Endothelial cell of umbilical vein (primary cell): ENCODE data around the gene PHPT1. TPM values are rescaled to one million over a fixed set of nuclear protein-coding genes. Genes with fewer than 3 reads are reported as not detected.

Source experiments
- BruUV-seq: library from RNA; stranded (reverse); fragments of 400-500 nt; replicated peaks from 2 replicates; lab custom pipeline; 2021; lab: Mats Ljungman, UMichigan
- CTCF ChIA-PET: fragments of 300-600, 350-600 bp; sonication (Branson Sonifier 250); formaldehyde crosslinking; loops from one replicate; lab custom pipeline; 2021; ENCODE audit warnings: antibody characterized with exemption, inconsistent platforms; lab: Charles Lee
- POLR2A ChIA-PET: fragments of 300-600, 350-600 bp; sonication (Branson Sonifier 250); formaldehyde crosslinking; loops from one replicate; lab custom pipeline; 2021; ENCODE audit warnings: antibody characterized with exemption, inconsistent platforms; lab: Charles Lee
- DNase-seq: peaks from one replicate; pipeline ENCODE4 v3.0.0-alpha.2; 2011; ENCODE audit warnings: low read depth, low spot score
- FAIRE-seq: peaks from 2 replicates; lab custom pipeline; 2011; peaks lifted over from hg19 to GRCh38; lab: Jason Lieb, UNC
- H2AFZ ChIP-seq: 2 replicates; pipeline ENCODE4 v1.6.0; 2012; ENCODE audit warnings: low read depth, low read length, control low read depth, inconsistent platforms
- H3K27ac ChIP-seq: 2 replicates; pipeline ENCODE4 v1.5.1; 2011; ENCODE audit warnings: low read depth, mild to moderate bottlenecking, control low read depth, low read length, moderate library complexity; ENCODE audit not compliant: insufficient read depth
- H3K27me3 ChIP-seq, 2 experiments: 2 replicates each; pipeline versions ENCODE4 v1.6.0 to v1.6.1; 2011; ENCODE audit warnings: low read length in 2 of 2, mixed read lengths in 1 of 2; ENCODE audit not compliant: control insufficient read depth in 2 of 2, insufficient read depth in 2 of 2
- H3K36me3 ChIP-seq, 2 experiments: 2 replicates in 1 of 2; 3 replicates in 1 of 2; pipeline ENCODE4 v1.5.1; 2011; ENCODE audit warnings: low read length in 2 of 2, mild to moderate bottlenecking in 1 of 2, moderate library complexity in 1 of 2; ENCODE audit not compliant: control insufficient read depth in 2 of 2, insufficient read depth in 2 of 2; ENCODE audit errors: extremely low read depth in 1 of 2
- H3K4me1 ChIP-seq: 3 replicates; pipeline ENCODE4 v1.5.1; 2011; ENCODE audit warnings: mild to moderate bottlenecking, low read length; ENCODE audit not compliant: control insufficient read depth, insufficient read depth; ENCODE audit errors: extremely low read depth
- H3K4me2 ChIP-seq: 2 replicates; pipeline ENCODE4 v1.6.1; 2011; ENCODE audit warnings: low read length, control low read depth, mixed read lengths; ENCODE audit not compliant: insufficient read depth
- H3K4me3 ChIP-seq, 3 experiments: fragments of 200-600 bp in 1 of 3; sonication (generic), shearing (Covaris generic) in 1 of 3; replicated peaks in 1 of 3; 2 replicates each; pipeline ENCODE4 v1.5.1; 2011 to 2016; ENCODE audit warnings: control low read depth in 3 of 3, low read length in 3 of 3, mild to moderate bottlenecking in 2 of 3, inconsistent platforms in 1 of 3, low read depth in 1 of 3, moderate library complexity in 1 of 3; ENCODE audit not compliant: insufficient read depth in 1 of 3
- H3K79me2 ChIP-seq: 2 replicates; pipeline ENCODE4 v1.6.0; 2012; ENCODE audit warnings: low read length, inconsistent platforms; ENCODE audit not compliant: control insufficient read depth, insufficient read depth
- H3K9ac ChIP-seq: replicated peaks from 2 replicates; pipeline ENCODE3; 2011; ENCODE audit warnings: low read length, control low read depth; ENCODE audit not compliant: insufficient read depth; ENCODE audit errors: extremely low read depth
- H3K9me1 ChIP-seq: replicated peaks from 3 replicates; pipeline ENCODE4 v1.6.0; 2011; ENCODE audit warnings: mild to moderate bottlenecking, low read length; ENCODE audit not compliant: control insufficient read depth, insufficient read depth; ENCODE audit errors: extremely low read depth
- H3K9me3 ChIP-seq: replicated peaks from 2 replicates; pipeline ENCODE4 v1.5.1; 2012; ENCODE audit warnings: low read length, inconsistent platforms; ENCODE audit not compliant: control insufficient read depth, insufficient read depth
- H4K20me1 ChIP-seq: replicated peaks from 2 replicates; pipeline ENCODE3; 2011; ENCODE audit warnings: mild to moderate bottlenecking, low read length; ENCODE audit not compliant: control insufficient read depth, insufficient read depth; ENCODE audit errors: extremely low read depth
- EZH2 ChIP-seq: IDR thresholded peaks from 2 replicates; pipeline ENCODE4 v1.6.1; 2012; ENCODE audit warnings: borderline replicate concordance, low read depth, mild to moderate bottlenecking, moderate library complexity, low read length, inconsistent platforms; ENCODE audit not compliant: severe bottlenecking
- FOS ChIP-seq: IDR thresholded peaks from 2 replicates; pipeline ENCODE4 v1.6.1; 2011; ENCODE audit warnings: mild to moderate bottlenecking, low read length, moderate library complexity, borderline replicate concordance; ENCODE audit not compliant: insufficient read depth
- GATA2 ChIP-seq: IDR thresholded peaks from 2 replicates; pipeline ENCODE4 v1.7.0; 2011; ENCODE audit warnings: low read depth, mild to moderate bottlenecking, moderate library complexity, mixed read lengths, low read length; ENCODE audit not compliant: insufficient read length, insufficient read depth
- JUN ChIP-seq: IDR thresholded peaks from 2 replicates; pipeline ENCODE4 v1.6.1; 2011; ENCODE audit warnings: borderline replicate concordance, low read depth; ENCODE audit not compliant: insufficient read length, insufficient read depth
- MAX ChIP-seq: IDR thresholded peaks from 2 replicates; pipeline ENCODE4 v1.6.1; 2011; ENCODE audit not compliant: insufficient read depth, insufficient read length
- MYC ChIP-seq: IDR thresholded peaks from one replicate; pipeline ENCODE4 v1.6.1; 2011; ENCODE audit warnings: mild to moderate bottlenecking, low read depth, low read length
- POLR2A ChIP-seq: IDR thresholded peaks from 2 replicates; pipeline ENCODE4 v1.6.1; 2012; ENCODE audit warnings: low read depth, mild to moderate bottlenecking, control low read depth, low read length
- POLR2AphosphoS5 ChIP-seq: IDR thresholded peaks from 2 replicates; pipeline ENCODE4 v1.6.1; 2012; ENCODE audit warnings: low read depth, mild to moderate bottlenecking, control low read depth, low read length, moderate library complexity; ENCODE audit not compliant: insufficient read depth
- dilution Hi-C: fragments of 300-500 bp; cut with MboI; formaldehyde crosslinking; loops from one replicate; pipeline ENCODE4 v1.15.0; 2019; ENCODE audit warnings: low sequenced_read_pairs; ENCODE audit not compliant: extremely low pct_ligation_motif_present
- intact Hi-C: fragments of 100-400 bp; cut with micrococcal nuclease; formaldehyde crosslinking; loops from one replicate; pipeline ENCODE4 v1.10.0; 2022
- polyA plus RNA-seq, 4 experiments: library from polyadenylated mRNA; depleted of rRNA in 3 of 4; stranded (reverse) in 3 of 4; unstranded in 1 of 4; fragments of >200 nt; gene quantifications; 2 replicates each; pipeline versions ENCODE4 v1.2.1 to v1.2.3, GENCODE V29; 2011 to 2012; ENCODE audit warnings: missing spikeins in 1 of 4
- total RNA-seq: library from RNA; stranded (reverse); gene quantifications from 2 replicates; pipeline ENCODE4 v1.2.3, GENCODE V29; 2021
- TF ChIP-seq, protein P1 (sequence below), 2 donors: IDR thresholded peaks; 1 replicate in 1 of 2; 2 replicates in 1 of 2; pipeline ENCODE4 v1.5.1; 2011; ENCODE audit warnings: low read length in 2 of 2, mild to moderate bottlenecking in 2 of 2, moderate library complexity in 2 of 2, control low read depth in 1 of 2, inconsistent platforms in 1 of 2, low read depth in 1 of 2; ENCODE audit not compliant: insufficient read depth in 1 of 2; ENCODE audit errors: extremely low read depth in 1 of 2

Gene PHPT1
- total and polyA plus RNA-seq, 2 donors (not counting 3 experiments of a cell fraction or from before 2014, with no cell fraction given) = 139 to 319 TPM

GRCh38 chr9:136896027-136896426 is 46.8 kb downstream of the PHPT1 start:
- POLR2A ChIA-PET = no interaction called here
- H3K4me3 ChIP-seq = no peak overlapping the region
- peaks cover 2% of the 10 kb centered on the region for H3K4me1 ChIP-seq
- peaks cover 2 to 12% of the 10 kb centered on the region in 2 experiments for H3K36me3 ChIP-seq
- intact Hi-C loops = no loop called here
- no peak for FAIRE-seq
- H3K9me1 ChIP-seq = no peaks in the 10 kb centered on the region
- H3K9ac ChIP-seq = no peak overlapping the region
- TF ChIP-seq POLR2AphosphoS5 (no peak), MAX (no peak), JUN (no peak), EZH2 (no peak), POLR2A (no peak), GATA2 (no peak), FOS (no peak), MYC (no peak)
- TF ChIP-seq, protein P1, sequence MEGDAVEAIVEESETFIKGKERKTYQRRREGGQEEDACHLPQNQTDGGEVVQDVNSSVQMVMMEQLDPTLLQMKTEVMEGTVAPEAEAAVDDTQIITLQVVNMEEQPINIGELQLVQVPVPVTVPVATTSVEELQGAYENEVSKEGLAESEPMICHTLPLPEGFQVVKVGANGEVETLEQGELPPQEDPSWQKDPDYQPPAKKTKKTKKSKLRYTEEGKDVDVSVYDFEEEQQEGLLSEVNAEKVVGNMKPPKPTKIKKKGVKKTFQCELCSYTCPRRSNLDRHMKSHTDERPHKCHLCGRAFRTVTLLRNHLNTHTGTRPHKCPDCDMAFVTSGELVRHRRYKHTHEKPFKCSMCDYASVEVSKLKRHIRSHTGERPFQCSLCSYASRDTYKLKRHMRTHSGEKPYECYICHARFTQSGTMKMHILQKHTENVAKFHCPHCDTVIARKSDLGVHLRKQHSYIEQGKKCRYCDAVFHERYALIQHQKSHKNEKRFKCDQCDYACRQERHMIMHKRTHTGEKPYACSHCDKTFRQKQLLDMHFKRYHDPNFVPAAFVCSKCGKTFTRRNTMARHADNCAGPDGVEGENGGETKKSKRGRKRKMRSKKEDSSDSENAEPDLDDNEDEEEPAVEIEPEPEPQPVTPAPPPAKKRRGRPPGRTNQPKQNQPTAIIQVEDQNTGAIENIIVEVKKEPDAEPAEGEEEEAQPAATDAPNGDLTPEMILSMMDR (IDR thresholded peaks at IDR 0.05; ENCODE audit: extremely low read depth in 1 of 2, insufficient read depth in 1 of 2, low read depth in 1 of 2, low read length in 2 of 2) = no peak
- H4K20me1 ChIP-seq = no peaks in the 10 kb centered on the region
- no peak overlapping the region for H2AFZ ChIP-seq
- no peaks in the 10 kb centered on the region for H3K27me3 ChIP-seq
- H3K79me2 ChIP-seq = peaks cover 44% of the 10 kb centered on the region
- H3K9me3 ChIP-seq = no peaks in the 10 kb centered on the region
- no peak overlapping the region for H3K4me2 ChIP-seq
- no TSS peak for BruUV-seq
- dilution Hi-C loops = no loop called here
- H3K27ac ChIP-seq = no peak overlapping the region
- CTCF ChIA-PET = interaction anchor here (1.0 kb wide), 1 partner anchor 43 kb away, joined by 3 read pairs; no protein-coding TSS in a partner anchor
- DNase-seq = no peak
